GM18499 (cell line): ENCODE results near the gene TMEM51.

ENCODE experiments used
- ATAC-seq: cut with Tn5 transposase; IDR thresholded peaks from one replicate; pipeline ENCODE4 v1.9.1; 2021; ENCODE audit warnings: moderate number of reproducible peaks; ENCODE audit not compliant: insufficient read depth, unreplicated experiment

Gene TMEM51

GRCh38 chr1:15236321-15236721, 82.8 kb downstream of the TMEM51 start:
- no peak for ATAC-seq

- ATAC-seq: no peak
Observed at GRCh38 chr1:15236746-15237145, 83.2 kb downstream of the TMEM51 start.

GRCh38 chr1:15238789-15239188, 85.2 kb downstream of the TMEM51 start:
- no peak for ATAC-seq

GRCh38 chr1:15242766-15243165, 89.2 kb downstream of the TMEM51 start:
- no peak for ATAC-seq

GRCh38 chr1:15243275-15244043, 89.9 kb downstream of the TMEM51 start:
- ATAC-seq: no peak

GRCh38 chr1:15244813-15245212, 91.3 kb downstream of the TMEM51 start:
- no peak for ATAC-seq

GRCh38 chr1:15245593-15246360, 92.2 kb downstream of the TMEM51 start:
- no peak for ATAC-seq

- no peak for ATAC-seq
Observed at GRCh38 chr1:15246960-15247614, 93.5 kb downstream of the TMEM51 start, which contains the start of gene FHAD1. FHAD1 (plus strand) TSS chr1:15247223; CDS start chr1:15251785, 4,562 bp downstream.

- ATAC-seq: no peak
Observed at GRCh38 chr1:15248216-15248615, 94.7 kb downstream of the TMEM51 start.

- ATAC-seq: no peak
Observed at GRCh38 chr1:15249081-15249480, 95.5 kb downstream of the TMEM51 start.

- ATAC-seq: no peak
Observed at GRCh38 chr1:15251857-15252835, 98.6 kb downstream of the TMEM51 start.

- no peak for ATAC-seq
Observed at GRCh38 chr1:15254559-15254958, 101.0 kb downstream of the TMEM51 start.

- no peak for ATAC-seq
Observed at GRCh38 chr1:15255582-15256149, 102.1 kb downstream of the TMEM51 start.

- no peak for ATAC-seq
Observed at GRCh38 chr1:15256584-15256983, 103.0 kb downstream of the TMEM51 start.

GRCh38 chr1:15257309-15257708, 103.8 kb downstream of the TMEM51 start:
- no peak for ATAC-seq

- no peak for ATAC-seq
Observed at GRCh38 chr1:15258833-15259621, 105.5 kb downstream of the TMEM51 start.

GRCh38 chr1:15259622-15260007, 106.1 kb downstream of the TMEM51 start:
- no peak for ATAC-seq

GRCh38 chr1:15260418-15261154, 107.0 kb downstream of the TMEM51 start:
- ATAC-seq: no peak
